Neural crest cell (in vitro differentiated cells): Measurements from ENCODE around the gene FER1L5. TPM values are rescaled to one million over a fixed set of nuclear protein-coding genes. Genes with fewer than 3 reads are reported as not detected.

Experiments used
- DNase-seq: peaks from one replicate; pipeline ENCODE4 v3.0.0; 2021; ENCODE audit warnings: low read depth, mixed read lengths, low spot score
- H3K27ac Mint-ChIP-seq: one replicate; pipeline ENCODE4 v1.8.0; 2021; ENCODE audit warnings: mild to moderate bottlenecking, mixed read lengths; ENCODE audit not compliant: unreplicated experiment
- H3K27me3 Mint-ChIP-seq: 2 replicates; pipeline ENCODE4 v1.8.0; 2021; ENCODE audit warnings: low read depth, mild to moderate bottlenecking, mixed read lengths
- H3K36me3 Mint-ChIP-seq: 2 replicates; pipeline ENCODE4 v1.8.0; 2021; ENCODE audit warnings: low read depth, mild to moderate bottlenecking, mixed read lengths
- H3K4me1 Mint-ChIP-seq: 2 replicates; pipeline ENCODE4 v1.8.0; 2021; ENCODE audit warnings: mixed read lengths
- H3K4me3 Mint-ChIP-seq: one replicate; pipeline ENCODE4 v1.8.0; 2021; ENCODE audit warnings: mild to moderate bottlenecking, mixed read lengths
- H3K9me3 Mint-ChIP-seq: 2 replicates; pipeline ENCODE4 v1.8.0; 2021; ENCODE audit warnings: mixed read lengths
- CTCF ChIP-seq: fragments of 200-600 bp; sonication (generic); conservative IDR thresholded peaks from 2 replicates; pipeline ENCODE4 v1.5.0; 2021; ENCODE audit warnings: antibody characterized with exemption, mild to moderate bottlenecking
- total RNA-seq: library from RNA; stranded (reverse); gene quantifications from 2 replicates; pipeline ENCODE4 v1.2.1, GENCODE V29; 2021

The FER1L5 gene
- total RNA-seq, 1 donor from 2014 or later: 0.89 TPM

GRCh38 chr2:96701636-96702035, 59.1 kb downstream of the FER1L5 start:
- no peaks in the 10 kb centered on the region for H3K9me3 Mint-ChIP-seq
- TF ChIP-seq CTCF: no peak
- H3K27ac Mint-ChIP-seq: no peak overlapping the region
- DNase-seq: no peak
- H3K4me1 Mint-ChIP-seq: no peaks in the 10 kb centered on the region
- no peaks in the 10 kb centered on the region for H3K27me3 Mint-ChIP-seq
- no peak overlapping the region for H3K4me3 Mint-ChIP-seq
- peaks cover 11% of the 10 kb centered on the region for H3K36me3 Mint-ChIP-seq

DNA sequence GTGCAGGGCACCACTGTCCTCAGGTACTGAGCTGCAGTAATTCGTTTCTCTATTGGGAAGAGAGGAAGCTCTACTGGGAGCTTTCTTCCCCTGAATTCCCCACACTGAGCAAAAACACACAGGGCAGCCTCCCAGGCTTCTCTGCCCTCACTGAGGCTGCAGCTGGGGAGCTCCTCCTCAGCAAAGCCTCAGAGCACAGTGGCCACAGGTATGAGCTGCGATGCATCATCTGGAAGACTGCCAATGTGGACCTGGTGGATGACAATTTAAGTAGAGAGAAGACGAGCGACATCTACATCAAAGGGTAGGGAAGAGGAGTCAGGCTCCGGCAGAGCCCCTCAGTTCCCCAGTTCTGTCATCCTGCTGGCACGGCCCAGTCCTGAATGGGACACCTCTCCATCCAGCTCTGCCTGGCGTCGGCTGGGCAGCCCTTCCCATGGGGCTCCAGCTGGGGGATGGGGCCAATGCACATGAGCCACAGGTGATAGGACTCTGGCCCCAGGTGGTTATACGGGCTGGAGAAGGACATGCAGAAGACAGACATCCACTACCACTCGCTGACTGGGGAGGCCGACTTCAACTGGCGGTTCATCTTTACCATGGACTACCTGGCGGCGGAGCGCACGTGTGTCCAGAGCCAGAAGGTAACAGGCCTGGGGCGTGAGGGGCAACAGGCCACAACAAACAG, 59.7 kb downstream of the FER1L5 start:
- no peaks in the 10 kb centered on the region for H3K27me3 Mint-ChIP-seq

DNA sequence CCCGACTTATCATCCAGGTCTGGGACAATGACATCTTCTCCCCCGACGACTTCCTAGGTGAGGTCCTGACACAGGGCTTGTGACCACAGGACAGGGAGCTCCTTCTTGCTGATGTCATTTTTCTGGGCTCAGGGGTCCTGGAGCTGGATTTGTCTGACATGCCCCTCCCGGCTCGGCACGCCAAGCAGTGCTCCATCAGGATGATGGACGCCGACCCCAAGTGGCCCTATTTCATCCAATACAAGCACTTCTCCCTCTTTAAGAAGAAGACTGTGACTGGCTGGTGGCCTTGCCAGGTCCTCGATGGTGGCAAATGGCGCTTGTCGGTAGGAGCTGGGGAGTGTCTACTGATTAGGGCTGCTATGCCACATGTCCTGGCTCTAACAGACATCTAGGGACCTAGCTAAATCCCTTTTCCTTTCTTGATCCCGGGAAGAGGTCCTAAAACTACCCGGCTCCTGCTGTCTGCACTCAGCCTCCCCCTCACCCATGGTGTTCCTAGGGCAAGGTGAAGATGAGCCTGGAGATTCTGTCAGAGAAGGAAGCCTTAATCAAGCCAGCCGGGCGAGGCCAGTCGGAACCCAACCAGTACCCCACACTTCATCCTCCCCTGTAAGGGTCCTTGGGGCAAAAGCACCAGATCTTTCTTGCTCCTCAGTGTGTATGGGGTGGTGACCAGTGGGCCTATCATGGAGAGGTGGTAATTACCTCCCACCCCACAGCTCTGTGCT, 60.6 kb downstream of the FER1L5 start:
- Mint-ChIP-seq H3K27me3 (no peaks in the 10 kb centered on the region), H3K4me1 (no peaks in the 10 kb centered on the region), H3K4me3 (no peak overlapping the region), H3K9me3 (no peaks in the 10 kb centered on the region), H3K36me3 (peaks cover 21% of the 10 kb centered on the region), H3K27ac (peak overlapping the region; percentile 71)
- no peak for TF ChIP-seq CTCF
- no peak for DNase-seq

More for the DNA sequence above, 59.7 kb downstream of the FER1L5 start:
- H3K27ac Mint-ChIP-seq: no peak overlapping the region
- no peaks in the 10 kb centered on the region for H3K9me3 Mint-ChIP-seq
- H3K4me1 Mint-ChIP-seq: no peaks in the 10 kb centered on the region
- peaks cover 15% of the 10 kb centered on the region for H3K36me3 Mint-ChIP-seq
- no peak for DNase-seq
- no peak overlapping the region for H3K4me3 Mint-ChIP-seq
- TF ChIP-seq CTCF: no peak

- H3K36me3 Mint-ChIP-seq: peaks cover 37% of the 10 kb centered on the region
- DNase-seq: no peak
- no peaks in the 10 kb centered on the region for H3K27me3 Mint-ChIP-seq
- H3K4me1 Mint-ChIP-seq: peaks cover 13% of the 10 kb centered on the region
- H3K9me3 Mint-ChIP-seq: no peaks in the 10 kb centered on the region
- TF ChIP-seq CTCF: no peak
- peak overlapping the region; percentile 1 for H3K27ac Mint-ChIP-seq
- no peak overlapping the region for H3K4me3 Mint-ChIP-seq
Measured at GRCh38 chr2:96710985-96711384, 68.4 kb downstream of the FER1L5 start.

GRCh38 chr2:96715658-96716057, 73.1 kb downstream of the FER1L5 start:
- Mint-ChIP-seq H3K9me3 (no peaks in the 10 kb centered on the region), H3K27me3 (no peaks in the 10 kb centered on the region), H3K4me3 (no peak overlapping the region), H3K27ac (no peak overlapping the region), H3K36me3 (peaks cover 11% of the 10 kb centered on the region), H3K4me1 (peaks cover 12% of the 10 kb centered on the region)
- DNase-seq: no peak
- no peak for TF ChIP-seq CTCF
